ENCODE results near the gene COPG1. TPM values are rescaled to one million over a fixed set of nuclear protein-coding genes. Genes with fewer than 3 reads are reported as not detected.

COPG1 gene
- total and polyA plus RNA-seq, 2 donors (not counting 3 experiments of a cell fraction or from before 2014, with no cell fraction given), result 112 to 202 TPM

DNA sequence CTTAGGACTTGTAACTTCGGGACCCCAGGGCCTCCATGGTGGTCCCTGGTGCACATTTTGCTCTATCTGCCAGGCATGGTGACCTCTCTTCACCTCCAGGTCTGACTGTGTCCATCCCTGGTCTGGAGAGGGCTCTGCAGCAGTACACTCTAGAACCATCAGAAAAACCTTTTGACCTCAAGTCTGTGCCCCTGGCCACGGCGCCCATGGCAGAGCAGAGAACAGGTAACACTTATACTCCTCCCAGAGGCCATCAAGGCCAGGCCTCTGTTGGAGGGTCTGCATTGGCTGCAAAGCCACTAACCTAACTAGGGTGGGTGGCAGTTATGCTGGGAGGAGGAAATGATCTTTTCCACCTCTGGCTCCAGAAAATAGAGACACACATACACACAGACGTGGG is 19.0 kb downstream of the COPG1 start:
- POLR2A ChIA-PET, result no interaction called here
- no peak overlapping the region for H3K27ac ChIP-seq (ENCODE audit: insufficient read depth, low read depth, low read length)
- H3K79me2 ChIP-seq (ENCODE audit: control insufficient read depth, insufficient read depth, low read length), result no peaks in the 10 kb centered on the region
- DNase-seq (ENCODE audit: low read depth, low spot score), result no peak
- no peak overlapping the region for H3K4me2 ChIP-seq (ENCODE audit: insufficient read depth, low read length)
- no peak for FAIRE-seq
- no peak overlapping the region for H3K9ac ChIP-seq (replicated peaks; ENCODE audit: extremely low read depth, insufficient read depth, low read length)
- TF ChIP-seq POLR2A (IDR thresholded peaks at IDR 0.05; ENCODE audit: low read depth, low read length) (no peak), POLR2AphosphoS5 (IDR thresholded peaks at IDR 0.05; ENCODE audit: insufficient read depth, low read depth, low read length) (no peak), GATA2 (IDR thresholded peaks at IDR 0.05; ENCODE audit: insufficient read depth, insufficient read length, low read depth, low read length) (no peak), EZH2 (IDR thresholded peaks at IDR 0.05; ENCODE audit: borderline replicate concordance, low read depth, low read length, severe bottlenecking) (no peak), MYC (IDR thresholded peaks at IDR 0.05; ENCODE audit: low read depth, low read length) (no peak)
- TF ChIP-seq, protein P1, sequence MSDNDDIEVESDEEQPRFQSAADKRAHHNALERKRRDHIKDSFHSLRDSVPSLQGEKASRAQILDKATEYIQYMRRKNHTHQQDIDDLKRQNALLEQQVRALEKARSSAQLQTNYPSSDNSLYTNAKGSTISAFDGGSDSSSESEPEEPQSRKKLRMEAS (IDR thresholded peaks at IDR 0.05; ENCODE audit: insufficient read depth, insufficient read length), result no peak
- TF ChIP-seq, protein P2, sequence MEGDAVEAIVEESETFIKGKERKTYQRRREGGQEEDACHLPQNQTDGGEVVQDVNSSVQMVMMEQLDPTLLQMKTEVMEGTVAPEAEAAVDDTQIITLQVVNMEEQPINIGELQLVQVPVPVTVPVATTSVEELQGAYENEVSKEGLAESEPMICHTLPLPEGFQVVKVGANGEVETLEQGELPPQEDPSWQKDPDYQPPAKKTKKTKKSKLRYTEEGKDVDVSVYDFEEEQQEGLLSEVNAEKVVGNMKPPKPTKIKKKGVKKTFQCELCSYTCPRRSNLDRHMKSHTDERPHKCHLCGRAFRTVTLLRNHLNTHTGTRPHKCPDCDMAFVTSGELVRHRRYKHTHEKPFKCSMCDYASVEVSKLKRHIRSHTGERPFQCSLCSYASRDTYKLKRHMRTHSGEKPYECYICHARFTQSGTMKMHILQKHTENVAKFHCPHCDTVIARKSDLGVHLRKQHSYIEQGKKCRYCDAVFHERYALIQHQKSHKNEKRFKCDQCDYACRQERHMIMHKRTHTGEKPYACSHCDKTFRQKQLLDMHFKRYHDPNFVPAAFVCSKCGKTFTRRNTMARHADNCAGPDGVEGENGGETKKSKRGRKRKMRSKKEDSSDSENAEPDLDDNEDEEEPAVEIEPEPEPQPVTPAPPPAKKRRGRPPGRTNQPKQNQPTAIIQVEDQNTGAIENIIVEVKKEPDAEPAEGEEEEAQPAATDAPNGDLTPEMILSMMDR (IDR thresholded peaks at IDR 0.05; ENCODE audit: extremely low read depth in 1 of 2, insufficient read depth in 1 of 2, low read depth in 1 of 2, low read length in 2 of 2), result no peak
- no peak overlapping the region for H3K4me3 ChIP-seq (replicated peaks in 1 of 3; ENCODE audit: insufficient read depth in 1 of 3, low read depth in 1 of 3, low read length in 3 of 3)
- H4K20me1 ChIP-seq (replicated peaks; ENCODE audit: control insufficient read depth, extremely low read depth, insufficient read depth, low read length), result no peaks in the 10 kb centered on the region
- peaks cover 57 to 65% of the 10 kb centered on the region in 2 experiments for H3K36me3 ChIP-seq (ENCODE audit: control insufficient read depth in 2 of 2, extremely low read depth in 1 of 2, insufficient read depth in 2 of 2, low read length in 2 of 2)
- no peaks in the 10 kb centered on the region for H3K27me3 ChIP-seq (ENCODE audit: control insufficient read depth in 2 of 2, insufficient read depth in 2 of 2, low read length in 2 of 2)
- BruUV-seq (replicated peaks), result no TSS peak
- no peaks in the 10 kb centered on the region for H3K9me1 ChIP-seq (replicated peaks; ENCODE audit: control insufficient read depth, extremely low read depth, insufficient read depth, low read length)
- dilution Hi-C loops (cut with MboI; ENCODE audit: extremely low pct_ligation_motif_present, low sequenced_read_pairs), result no loop called here
- no peaks in the 10 kb centered on the region for H3K9me3 ChIP-seq (replicated peaks; ENCODE audit: control insufficient read depth, insufficient read depth, low read length)
- intact Hi-C loops (cut with micrococcal nuclease), result no loop called here
- H3K4me1 ChIP-seq (ENCODE audit: control insufficient read depth, extremely low read depth, insufficient read depth, low read length), result peaks cover 3% of the 10 kb centered on the region
- CTCF ChIA-PET, result interaction anchor here (1.6 kb wide), 1 partner anchor 298 kb away, joined by 3 read pairs; no protein-coding TSS in a partner anchor
- H2AFZ ChIP-seq (ENCODE audit: low read depth, low read length), result no peak overlapping the region
